SK-N-SH (cell line): ENCODE measurements around the gene MPV17. TPM values are rescaled to one million over a fixed set of nuclear protein-coding genes. Genes with fewer than 3 reads are reported as not detected.

Experiments
- CTCF ChIA-PET: fragments of 300-600, 350-600 bp; formaldehyde crosslinking; extraction: SDS; loops from one replicate; lab custom pipeline; 2021; lab: Yijun Ruan, JAX
- POLR2A ChIA-PET: fragments of 350-600 bp; sonication (Branson Sonifier 250); formaldehyde crosslinking; extraction: SDS; loops from one replicate; lab custom pipeline; 2020; ENCODE audit warnings: antibody characterized with exemption, inconsistent platforms; lab: Yijun Ruan, JAX
- DNase-seq: peaks from one replicate; pipeline ENCODE4 v3.0.0; 2012
- H2AFZ ChIP-seq: fragments of 200-600 bp; sonication (generic); 2 replicates; pipeline ENCODE4 v1.8.1; 2016; ENCODE audit warnings: antibody characterized with exemption, mild to moderate bottlenecking, low read depth
- H3F3A ChIP-seq: fragments of 200-600 bp; sonication (generic); replicated peaks from 2 replicates; pipeline ENCODE3; 2016; ENCODE audit warnings: antibody characterized with exemption, mild to moderate bottlenecking; ENCODE audit not compliant: insufficient read depth
- H3K27ac ChIP-seq, 2 experiments: fragments of 200-500 bp in 1 of 2; fragments of 200-600 bp in 1 of 2; sonication (Bioruptor generic) in 1 of 2; sonication (generic), shearing (Covaris generic) in 1 of 2; 2 replicates each; pipeline versions ENCODE4 v1.5.1 to v1.6.1; 2014 to 2016; ENCODE audit warnings: low read depth in 2 of 2, inconsistent platforms in 1 of 2, low read length in 1 of 2, mild to moderate bottlenecking in 1 of 2, mixed read lengths in 1 of 2
- H3K27me3 ChIP-seq: fragments of 200-600 bp; sonication (generic), shearing (Covaris generic); 2 replicates; pipeline ENCODE4 v1.6.1; 2016; ENCODE audit warnings: mixed run types; ENCODE audit not compliant: insufficient read depth
- H3K36me3 ChIP-seq, 2 experiments: fragments of 200-500 bp in 1 of 2; fragments of 200-600 bp in 1 of 2; sonication (Bioruptor generic) in 1 of 2; sonication (generic) in 1 of 2; replicated peaks in 1 of 2; 2 replicates each; pipeline versions ENCODE3 to v1.5.1; 2014 to 2016; ENCODE audit warnings: low read length in 1 of 2, mild to moderate bottlenecking in 1 of 2; ENCODE audit not compliant: insufficient read depth in 2 of 2, control insufficient read depth in 1 of 2
- H3K4me1 ChIP-seq, 2 experiments: fragments of 200-500 bp in 1 of 2; fragments of 200-600 bp in 1 of 2; sonication (Bioruptor generic) in 1 of 2; sonication (generic), shearing (Covaris generic) in 1 of 2; 2 replicates each; pipeline versions ENCODE4 v1.5.1 to v1.6.1; 2014 to 2016; ENCODE audit warnings: low read depth in 1 of 2, low read length in 1 of 2, mixed run types in 1 of 2; ENCODE audit not compliant: insufficient read depth in 2 of 2, control insufficient read depth in 1 of 2
- H3K4me2 ChIP-seq: fragments of 200-600 bp; sonication (generic), shearing (Covaris generic); 2 replicates; pipeline ENCODE4 v1.6.1; 2017; ENCODE audit warnings: mixed run types
- H3K4me3 ChIP-seq, 2 experiments: fragments of 200-500 bp in 1 of 2; fragments of 200-600 bp in 1 of 2; sonication (Bioruptor generic) in 1 of 2; sonication (generic), shearing (Covaris generic) in 1 of 2; 2 replicates each; pipeline versions ENCODE4 v1.5.1 to v1.8.1; 2014 to 2016; ENCODE audit warnings: low read depth in 2 of 2, inconsistent platforms in 1 of 2, low read length in 1 of 2, mild to moderate bottlenecking in 1 of 2, mixed read lengths in 1 of 2, moderate library complexity in 1 of 2
- H3K79me2 ChIP-seq: fragments of 200-600 bp; sonication (generic); 2 replicates; pipeline ENCODE4 v1.8.1; 2017; ENCODE audit warnings: mild to moderate bottlenecking; ENCODE audit not compliant: insufficient read depth
- H3K9ac ChIP-seq: fragments of 200-600 bp; sonication (generic); 2 replicates; pipeline ENCODE4 v1.6.1; 2017; ENCODE audit warnings: mixed run types
- H3K9me2 ChIP-seq: fragments of 200-600 bp; sonication (generic); 2 replicates; pipeline ENCODE4 v1.6.1; 2017; ENCODE audit warnings: mixed run types
- H3K9me3 ChIP-seq: fragments of 200-600 bp; sonication (generic); 2 replicates; pipeline ENCODE4 v1.6.1; 2017; ENCODE audit warnings: mixed run types, mild to moderate bottlenecking, moderate library complexity
- H4K20me1 ChIP-seq: fragments of 200-600 bp; sonication (generic); 2 replicates; pipeline ENCODE4 v1.6.1; 2017; ENCODE audit warnings: mild to moderate bottlenecking, mixed run types; ENCODE audit not compliant: insufficient read depth
- CHD2 ChIP-seq: fragments of 150-350 bp; IDR thresholded peaks from 2 replicates; pipeline ENCODE4 v1.6.1; 2018; ENCODE audit warnings: low read length; ENCODE audit not compliant: partially characterized antibody
- CTCF ChIP-seq: fragments of 200-600 bp; sonication (generic); IDR thresholded peaks from 2 replicates; pipeline ENCODE4 v1.6.1; 2017; ENCODE audit warnings: antibody characterized with exemption, mild to moderate bottlenecking, moderate library complexity
- ELF1 ChIP-seq: IDR thresholded peaks from 2 replicates; pipeline ENCODE4 v1.4.0; 2012
- EP300 ChIP-seq, 2 experiments: IDR thresholded peaks; 2 replicates each; pipeline versions ENCODE4 v1.4.0 to v1.6.1; 2012; ENCODE audit warnings: borderline replicate concordance in 1 of 2, low read depth in 1 of 2, low read length in 1 of 2
- FOXM1 ChIP-seq: IDR thresholded peaks from 2 replicates; pipeline ENCODE4 v1.4.0; 2012; ENCODE audit warnings: low read depth, mild to moderate bottlenecking
- NRF1 ChIP-seq: IDR thresholded peaks from 2 replicates; pipeline ENCODE4 v1.6.1; 2012; ENCODE audit warnings: low read depth, mild to moderate bottlenecking, low read length
- POLR2AphosphoS5 ChIP-seq: IDR thresholded peaks from 2 replicates; pipeline ENCODE4 v1.6.1; 2012; ENCODE audit warnings: low read depth, low read length
- RCOR1 ChIP-seq: fragments of 150-350 bp; IDR thresholded peaks from 2 replicates; pipeline ENCODE4 v1.6.1; 2017; ENCODE audit warnings: antibody characterized with exemption, low read length
- REST ChIP-seq: IDR thresholded peaks from 2 replicates; pipeline ENCODE4 v1.6.1; 2012; ENCODE audit warnings: mild to moderate bottlenecking, low read depth, low read length, moderate library complexity
- SIN3A ChIP-seq: IDR thresholded peaks from 2 replicates; pipeline ENCODE4 v1.6.1; 2012; ENCODE audit warnings: low read depth, mild to moderate bottlenecking, low read length, moderate library complexity, borderline replicate concordance
- TAF1 ChIP-seq: IDR thresholded peaks from 2 replicates; pipeline ENCODE4 v1.6.1; 2012; ENCODE audit warnings: low read depth, mild to moderate bottlenecking, low read length, moderate library complexity, borderline replicate concordance
- USF1 ChIP-seq: IDR thresholded peaks from 2 replicates; pipeline ENCODE4 v1.4.0; 2012; ENCODE audit warnings: low read depth, borderline replicate concordance
- YY1 ChIP-seq: IDR thresholded peaks from 2 replicates; pipeline ENCODE4 v1.4.0; 2012; ENCODE audit warnings: low read depth, mild to moderate bottlenecking
- WGBS: methylation state at CpG from one replicate; pipeline ENCODE4 v1.1.6; 2017; ENCODE audit warnings: low lambda C conversion rate; 5-methylcytosine and 5-hydroxymethylcytosine counted together
- polyA plus RNA-seq, 3 experiments: library from polyadenylated mRNA; depleted of rRNA; stranded (reverse); fragments of >200 nt; gene quantifications; 2 replicates each; pipeline ENCODE4 v1.2.3, GENCODE V29; 2012
- TF ChIP-seq, protein P1 (sequence below): fragments of 150-350 bp; IDR thresholded peaks from 2 replicates; pipeline ENCODE4 v1.6.1; 2016; ENCODE audit warnings: mild to moderate bottlenecking, low read depth, low read length
- TF ChIP-seq, protein P2 (sequence below): IDR thresholded peaks from 2 replicates; pipeline ENCODE4; 2012

The MPV17 gene
- polyA plus RNA-seq, 1 of the 3 experiments (the other 2 are of a cell fraction) = 255 TPM

GRCh38 chr2:27261241-27261925 is 61.5 kb downstream of the MPV17 start:
- no peaks in the 10 kb centered on the region for H3K9me3 ChIP-seq
- H3F3A ChIP-seq = peaks cover 7% of the 10 kb centered on the region
- ChIA-PET POLR2A (interaction anchor here (0.7 kb wide), 1 partner anchor 663 kb away, joined by 3 read pairs; no protein-coding TSS in a partner anchor), CTCF (interaction anchor here (0.7 to 14.1 kb wide), 5 partner anchors 9 to 91 kb away, joined by 3 to 392 read pairs (median 85); partner anchors contain the start of gene TRIM54)
- H3K36me3 ChIP-seq = no peaks in the 10 kb centered on the region
- H3K4me1 ChIP-seq = peaks cover 9 to 28% of the 10 kb centered on the region in 2 experiments; a peak in 1 of 4 replicates
- no peak overlapping the region; the same call in 1 of the 2 replicates for H3K4me2 ChIP-seq
- 91% methylated on average over 11 of the region's 11 CpGs for WGBS
- no peak overlapping the region for H3K4me3 ChIP-seq
- no peaks in the 10 kb centered on the region for H3K9me2 ChIP-seq
- H3K27ac ChIP-seq = no peak overlapping the region
- no peaks in the 10 kb centered on the region for H3K79me2 ChIP-seq
- H2AFZ ChIP-seq = no peak overlapping the region
- no peak for DNase-seq
- TF ChIP-seq EP300 (IDR thresholded peaks at IDR 0.05; ENCODE audit: borderline replicate concordance in 1 of 2, low read depth in 1 of 2, low read length in 1 of 2) (no peak), SIN3A (no peak), POLR2AphosphoS5 (no peak), CHD2 (no peak), ELF1 (no peak), RCOR1 (no peak), REST (no peak), YY1 (no peak), CTCF (no peak), TAF1 (no peak), USF1 (no peak), NRF1 (no peak), FOXM1 (no peak)
- TF ChIP-seq, protein P1, sequence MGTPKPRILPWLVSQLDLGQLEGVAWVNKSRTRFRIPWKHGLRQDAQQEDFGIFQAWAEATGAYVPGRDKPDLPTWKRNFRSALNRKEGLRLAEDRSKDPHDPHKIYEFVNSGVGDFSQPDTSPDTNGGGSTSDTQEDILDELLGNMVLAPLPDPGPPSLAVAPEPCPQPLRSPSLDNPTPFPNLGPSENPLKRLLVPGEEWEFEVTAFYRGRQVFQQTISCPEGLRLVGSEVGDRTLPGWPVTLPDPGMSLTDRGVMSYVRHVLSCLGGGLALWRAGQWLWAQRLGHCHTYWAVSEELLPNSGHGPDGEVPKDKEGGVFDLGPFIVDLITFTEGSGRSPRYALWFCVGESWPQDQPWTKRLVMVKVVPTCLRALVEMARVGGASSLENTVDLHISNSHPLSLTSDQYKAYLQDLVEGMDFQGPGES = no peak
- TF ChIP-seq, protein P2, sequence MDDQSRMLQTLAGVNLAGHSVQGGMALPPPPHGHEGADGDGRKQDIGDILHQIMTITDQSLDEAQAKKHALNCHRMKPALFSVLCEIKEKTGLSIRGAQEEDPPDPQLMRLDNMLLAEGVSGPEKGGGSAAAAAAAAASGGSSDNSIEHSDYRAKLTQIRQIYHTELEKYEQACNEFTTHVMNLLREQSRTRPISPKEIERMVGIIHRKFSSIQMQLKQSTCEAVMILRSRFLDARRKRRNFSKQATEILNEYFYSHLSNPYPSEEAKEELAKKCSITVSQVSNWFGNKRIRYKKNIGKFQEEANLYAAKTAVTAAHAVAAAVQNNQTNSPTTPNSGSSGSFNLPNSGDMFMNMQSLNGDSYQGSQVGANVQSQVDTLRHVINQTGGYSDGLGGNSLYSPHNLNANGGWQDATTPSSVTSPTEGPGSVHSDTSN = no peak
- H3K9ac ChIP-seq = no peak overlapping the region
- no peaks in the 10 kb centered on the region for H4K20me1 ChIP-seq
- H3K27me3 ChIP-seq = peaks cover 59% of the 10 kb centered on the region
